Mesenchymal stem cell (in vitro differentiated cells and primary cell): ENCODE results near the gene ODR4.

Experiments
- DNase-seq: peaks from one replicate; pipeline ENCODE4 v3.0.0-alpha.2; 2013
- H2AFZ ChIP-seq: one replicate; pipeline ENCODE4 v1.6.1; 2013; ENCODE audit warnings: low read depth, mild to moderate bottlenecking, control low read depth, inconsistent platforms, low read length, moderate library complexity
- H2AK5ac ChIP-seq: 2 replicates; pipeline ENCODE4 v1.6.1; 2013; ENCODE audit warnings: low read length, moderate library complexity, mild to moderate bottlenecking, inconsistent platforms; ENCODE audit not compliant: severe bottlenecking
- H2BK120ac ChIP-seq: one replicate; pipeline ENCODE4 v1.6.1; 2013; ENCODE audit warnings: low read depth, mild to moderate bottlenecking, inconsistent platforms, low read length, moderate library complexity
- H2BK12ac ChIP-seq, 2 experiments: one replicate each; pipeline ENCODE4 v1.6.1; 2013; ENCODE audit warnings: inconsistent platforms in 2 of 2, low read length in 2 of 2, mild to moderate bottlenecking in 2 of 2, moderate library complexity in 2 of 2, control low read depth in 1 of 2
- H2BK15ac ChIP-seq: one replicate; pipeline ENCODE4 v1.6.1; 2013; ENCODE audit warnings: mild to moderate bottlenecking, low read depth, inconsistent platforms; ENCODE audit not compliant: poor library complexity, severe bottlenecking
- H2BK5ac ChIP-seq: 2 replicates; pipeline ENCODE4 v1.6.1; 2013; ENCODE audit warnings: low read depth, mild to moderate bottlenecking, low read length, control low read depth, inconsistent platforms; ENCODE audit not compliant: poor library complexity, severe bottlenecking
- H3K14ac ChIP-seq, 2 experiments: one replicate each; pipeline ENCODE4 v1.6.1; 2013; ENCODE audit warnings: inconsistent platforms in 2 of 2, low read length in 2 of 2, control low read depth in 1 of 2, mild to moderate bottlenecking in 1 of 2, moderate library complexity in 1 of 2
- H3K18ac ChIP-seq, 2 experiments: one replicate each; pipeline ENCODE4 v1.6.1; 2013; ENCODE audit warnings: inconsistent platforms in 2 of 2, low read length in 2 of 2, control low read depth in 1 of 2, low read depth in 1 of 2, mild to moderate bottlenecking in 1 of 2
- H3K23ac ChIP-seq, 2 experiments: one replicate each; pipeline ENCODE4 v1.6.1; 2013; ENCODE audit warnings: inconsistent platforms in 2 of 2, low read length in 2 of 2, mild to moderate bottlenecking in 2 of 2, moderate library complexity in 2 of 2, control low read depth in 1 of 2
- H3K27ac ChIP-seq: 2 replicates; pipeline ENCODE4 v1.5.1; 2013; ENCODE audit warnings: mild to moderate bottlenecking, moderate library complexity, low read length, control low read depth, inconsistent platforms; ENCODE audit not compliant: poor library complexity, severe bottlenecking
- H3K27me3 ChIP-seq, 2 experiments: 2 replicates each; pipeline versions ENCODE4 v1.6.1 to v1.7.0; 2013; ENCODE audit warnings: low read length in 2 of 2, mild to moderate bottlenecking in 2 of 2, moderate library complexity in 2 of 2, control low read depth in 1 of 2, inconsistent platforms in 1 of 2; ENCODE audit not compliant: control insufficient read depth in 1 of 2, insufficient read depth in 1 of 2
- H3K36me3 ChIP-seq, 2 experiments: 2 replicates each; pipeline versions ENCODE4 v1.6.1 to v1.7.0; 2013; ENCODE audit warnings: low read length in 2 of 2, control low read depth in 1 of 2, inconsistent platforms in 1 of 2, low read depth in 1 of 2, mild to moderate bottlenecking in 1 of 2; ENCODE audit not compliant: insufficient read depth in 2 of 2, control insufficient read depth in 1 of 2
- H3K4ac ChIP-seq, 2 experiments: one replicate each; pipeline ENCODE4 v1.6.1; 2013; ENCODE audit warnings: inconsistent platforms in 2 of 2, low read length in 2 of 2, mild to moderate bottlenecking in 2 of 2, moderate library complexity in 2 of 2, control low read depth in 1 of 2, low read depth in 1 of 2
- H3K4me1 ChIP-seq: 2 replicates; pipeline ENCODE4 v1.6.1; 2013; ENCODE audit warnings: low read depth, low read length, control low read depth; ENCODE audit not compliant: control insufficient read depth, insufficient read depth
- H3K4me2 ChIP-seq: 2 replicates; pipeline ENCODE4 v1.6.1; 2013; ENCODE audit warnings: low read length, mild to moderate bottlenecking, inconsistent platforms; ENCODE audit not compliant: poor library complexity, severe bottlenecking
- H3K4me3 ChIP-seq, 2 experiments: 2 replicates each; pipeline versions ENCODE4 v1.5.1 to v1.7.0; 2013; ENCODE audit warnings: low read length in 2 of 2, mild to moderate bottlenecking in 2 of 2, control low read depth in 1 of 2, low read depth in 1 of 2; ENCODE audit not compliant: insufficient read depth in 1 of 2
- H3K79me1 ChIP-seq: replicated peaks from 2 replicates; pipeline ENCODE4 v1.6.1; 2013; ENCODE audit warnings: mild to moderate bottlenecking, control low read depth, low read length, inconsistent platforms; ENCODE audit not compliant: poor library complexity, severe bottlenecking
- H3K9ac ChIP-seq: 2 replicates; pipeline ENCODE4 v1.7.0; 2013; ENCODE audit warnings: mild to moderate bottlenecking, low read length, moderate library complexity
- H3K9me3 ChIP-seq: 2 replicates; pipeline ENCODE4 v1.7.0; 2013; ENCODE audit warnings: mild to moderate bottlenecking, low read length; ENCODE audit not compliant: control insufficient read depth
- H4K8ac ChIP-seq: one replicate; pipeline ENCODE4 v1.6.1; 2013; ENCODE audit warnings: inconsistent platforms, mild to moderate bottlenecking, low read length, moderate library complexity
- H4K91ac ChIP-seq: one replicate; pipeline ENCODE4 v1.6.1; 2013; ENCODE audit warnings: mild to moderate bottlenecking, low read length, inconsistent platforms
- WGBS: methylation state at CpG from one replicate; pipeline ENCODE4 v1.1.7; 2013; ENCODE audit warnings: mixed read lengths; 5-methylcytosine and 5-hydroxymethylcytosine counted together

ODR4 gene

GRCh38 chr1:186375929-186376319 lies 286 bp downstream of the ODR4 start:
- peak overlapping the region in 1 of 2 experiments; percentile 79 for H3K4ac ChIP-seq
- H3K4me2 ChIP-seq = peak overlapping the region; percentile 4
- WGBS = 0% methylated on average over 8 of the region's 12 CpGs
- peak overlapping the region; percentile 90 for H3K27ac ChIP-seq
- no peak overlapping the region for H2BK12ac ChIP-seq
- H4K91ac ChIP-seq = peak overlapping the region; percentile 43
- H3K18ac ChIP-seq = peak overlapping the region; percentile 45 to 67
- no peaks in the 10 kb centered on the region for H3K9me3 ChIP-seq
- peak overlapping the region; percentile 99 for H3K9ac ChIP-seq
- H3K4me1 ChIP-seq = peaks cover 3% of the 10 kb centered on the region
- peak overlapping the region; percentile 83 for H4K8ac ChIP-seq
- no peak overlapping the region for H2AK5ac ChIP-seq
- H3K79me1 ChIP-seq = peaks cover 5% of the 10 kb centered on the region
- no peak overlapping the region for H2BK5ac ChIP-seq
- H3K36me3 ChIP-seq = peaks cover 5 to 46% of the 10 kb centered on the region in 2 experiments
- no peak overlapping the region for H2BK120ac ChIP-seq
- no peaks in the 10 kb centered on the region for H3K27me3 ChIP-seq
- no peak overlapping the region for H3K23ac ChIP-seq
- peak overlapping the region; percentile 61 to 100 for H3K4me3 ChIP-seq
- peak overlapping the region; percentile 15 for H2AFZ ChIP-seq
- H2BK15ac ChIP-seq = no peak overlapping the region
- DNase-seq = no peak
- H3K14ac ChIP-seq = no peak overlapping the region

DNA sequence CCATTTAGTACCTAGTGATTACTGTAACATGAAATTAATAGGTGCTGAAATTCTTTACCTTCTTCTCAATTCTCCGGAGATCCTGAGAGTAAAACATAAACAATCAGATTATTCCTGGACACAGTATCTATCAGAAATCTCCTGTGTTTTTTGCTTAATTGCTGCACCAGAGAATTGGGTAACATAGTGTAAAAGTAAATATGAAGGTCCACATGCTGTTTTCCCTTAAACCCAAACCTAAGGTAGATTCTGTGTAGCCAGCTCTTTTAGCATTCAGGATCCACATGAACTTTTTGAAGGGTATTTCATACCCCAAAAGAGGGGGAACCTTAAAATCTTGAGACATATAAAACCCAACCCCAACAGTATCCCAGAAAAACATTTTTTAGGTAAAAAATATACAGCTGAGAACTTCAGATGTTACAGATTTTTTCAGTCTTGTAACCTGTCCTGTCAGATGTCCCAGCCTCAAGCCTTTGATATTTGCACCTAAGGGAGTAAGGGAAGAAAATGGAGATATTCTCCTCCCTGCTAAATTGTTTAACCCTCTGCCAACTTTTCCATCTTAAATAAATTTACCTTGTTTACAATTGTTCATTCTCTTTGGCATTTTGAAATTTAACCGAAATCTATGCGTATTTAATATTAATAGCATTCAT lies 11.2 kb downstream of the ODR4 start:
- H3K9ac ChIP-seq = no peak overlapping the region
- DNase-seq = no peak
- 100% methylated on average over 2 of the region's 3 CpGs for WGBS
- no peak overlapping the region for H2BK5ac ChIP-seq
- H3K36me3 ChIP-seq = peaks cover 10 to 91% of the 10 kb centered on the region in 2 experiments
- H3K18ac ChIP-seq = no peak overlapping the region
- no peak overlapping the region for H3K4me3 ChIP-seq
- no peak overlapping the region for H3K27ac ChIP-seq
- no peak overlapping the region for H2BK12ac ChIP-seq
- H2BK120ac ChIP-seq = no peak overlapping the region
- no peak overlapping the region for H3K4me2 ChIP-seq
- H3K27me3 ChIP-seq = no peaks in the 10 kb centered on the region
- no peak overlapping the region for H3K4ac ChIP-seq
- no peak overlapping the region for H2AK5ac ChIP-seq
- H2AFZ ChIP-seq = no peak overlapping the region
- H4K91ac ChIP-seq = no peak overlapping the region
- no peaks in the 10 kb centered on the region for H3K4me1 ChIP-seq
- no peaks in the 10 kb centered on the region for H3K9me3 ChIP-seq
- no peak overlapping the region for H3K14ac ChIP-seq
- no peak overlapping the region for H3K23ac ChIP-seq
- no peak overlapping the region for H2BK15ac ChIP-seq
- peaks cover 12% of the 10 kb centered on the region for H3K79me1 ChIP-seq
- no peak overlapping the region for H4K8ac ChIP-seq

- H2BK120ac ChIP-seq = no peak overlapping the region
- H3K27ac ChIP-seq = no peak overlapping the region
- WGBS = no CpG with 5 or more reads among the region's 1 CpG
- no peaks in the 10 kb centered on the region for H3K9me3 ChIP-seq
- H3K4me3 ChIP-seq = no peak overlapping the region
- H2BK12ac ChIP-seq = no peak overlapping the region
- no peak overlapping the region for H4K91ac ChIP-seq
- H3K23ac ChIP-seq = no peak overlapping the region
- no peak overlapping the region for H3K14ac ChIP-seq
- no peaks in the 10 kb centered on the region for H3K4me1 ChIP-seq
- DNase-seq = no peak
- no peak overlapping the region for H3K18ac ChIP-seq
- H3K27me3 ChIP-seq = no peaks in the 10 kb centered on the region
- no peak overlapping the region for H2BK5ac ChIP-seq
- H3K9ac ChIP-seq = no peak overlapping the region
- H2AK5ac ChIP-seq = no peak overlapping the region
- H4K8ac ChIP-seq = no peak overlapping the region
- peaks cover 9 to 90% of the 10 kb centered on the region in 2 experiments for H3K36me3 ChIP-seq
- H3K79me1 ChIP-seq = peaks cover 5% of the 10 kb centered on the region
- H2BK15ac ChIP-seq = no peak overlapping the region
- H3K4ac ChIP-seq = no peak overlapping the region
- H3K4me2 ChIP-seq = no peak overlapping the region
- no peak overlapping the region for H2AFZ ChIP-seq
Measured at GRCh38 chr1:186390925-186391324, 15.3 kb downstream of the ODR4 start.

DNA sequence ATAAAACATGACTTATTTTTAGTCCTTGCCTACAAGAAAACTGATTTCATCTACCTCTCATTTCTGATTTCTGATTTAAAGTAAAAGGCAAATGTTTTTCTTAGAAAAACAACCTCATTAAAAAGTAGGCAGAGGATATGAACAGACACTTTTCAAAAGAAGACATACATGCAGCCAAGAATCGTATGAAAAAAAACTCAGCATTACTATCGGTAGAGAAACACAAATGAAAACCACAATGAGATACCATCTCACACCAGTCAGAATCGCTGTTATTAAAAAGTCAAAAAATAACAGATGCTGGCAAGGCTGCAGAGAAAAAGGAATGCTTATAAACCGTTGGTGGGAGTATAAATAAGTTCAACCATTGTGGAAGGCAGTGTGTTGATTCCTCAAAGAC lies 16.2 kb downstream of the ODR4 start:
- no peak for DNase-seq
- Histone ChIP-seq H3K36me3 (peaks cover 9 to 92% of the 10 kb centered on the region in 2 experiments), H3K4ac (no peak overlapping the region), H3K14ac (no peak overlapping the region), H3K9ac (no peak overlapping the region), H3K4me3 (no peak overlapping the region), H4K91ac (no peak overlapping the region), H2BK120ac (no peak overlapping the region), H2BK5ac (no peak overlapping the region), H3K27ac (no peak overlapping the region), H3K4me2 (no peak overlapping the region), H2BK15ac (no peak overlapping the region), H3K23ac (no peak overlapping the region), H3K27me3 (no peaks in the 10 kb centered on the region), H4K8ac (no peak overlapping the region), H3K18ac (no peak overlapping the region), H2BK12ac (no peak overlapping the region), H2AK5ac (no peak overlapping the region), H3K79me1 (peaks cover 6% of the 10 kb centered on the region), H3K4me1 (peaks cover 2% of the 10 kb centered on the region), H2AFZ (no peak overlapping the region), H3K9me3 (no peaks in the 10 kb centered on the region)
- WGBS = 100% methylated on average over 2 of the region's 4 CpGs
